HG03159 (cell line): ENCODE data around the gene ZP3.
A peak's percentile ranks its signal among the peaks of the same experiment; 100 is the strongest.
"Not testable (repeated sequence)": the region's sequence is repeated elsewhere in the genome, so short reads cannot be mapped to it uniquely, and the experiment has no call there.

Source experiments
- ATAC-seq: cut with Tn5 transposase; IDR thresholded peaks from one replicate; pipeline ENCODE4 v1.9.1; 2021; ENCODE audit warnings: mild to moderate bottlenecking, moderate library complexity; ENCODE audit not compliant: unreplicated experiment

ZP3 gene

DNA sequence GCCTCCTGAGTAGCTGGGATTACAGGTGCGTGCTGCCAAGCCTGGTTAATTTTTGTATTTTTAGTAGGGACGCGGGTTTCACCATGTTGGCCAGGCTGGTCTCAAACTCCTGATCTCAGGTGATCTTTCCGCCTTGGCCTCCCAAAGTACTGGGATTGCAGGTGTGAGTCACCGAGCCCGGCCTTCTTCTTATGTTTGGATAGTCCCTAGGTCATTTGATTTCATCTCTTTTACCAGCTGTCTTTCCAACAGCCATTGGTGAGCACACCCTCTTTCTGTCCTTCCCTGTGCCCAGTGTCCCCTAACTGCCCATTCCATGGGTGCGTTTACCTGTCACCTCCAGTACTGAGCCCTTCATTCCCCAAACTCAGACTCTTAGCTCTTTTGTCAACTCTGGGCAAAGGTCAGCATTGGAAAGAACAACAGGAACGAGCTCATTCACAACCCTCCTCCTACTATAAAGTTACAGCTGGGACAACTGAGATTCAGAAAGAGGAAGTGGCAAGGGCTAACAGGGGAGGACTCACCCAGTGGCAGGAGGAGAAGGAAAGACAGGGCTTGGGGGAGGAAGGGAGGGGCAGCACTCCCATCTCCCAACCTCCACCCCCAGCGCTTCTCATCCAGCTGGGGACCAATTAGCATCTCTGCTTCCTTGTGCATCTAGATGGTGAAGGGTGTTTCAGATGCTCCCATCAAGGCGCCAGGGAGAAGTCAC lies 20.8 kb upstream of the ZP3 start:
- no peak for ATAC-seq

- ATAC-seq, result no peak
These were observed 19.0 kb upstream of the ZP3 start for GRCh38 chr7:76405738-76406137.

- ATAC-seq, result no peak
These were observed 17.0 kb upstream of the ZP3 start for GRCh38 chr7:76407718-76408117.

DNA sequence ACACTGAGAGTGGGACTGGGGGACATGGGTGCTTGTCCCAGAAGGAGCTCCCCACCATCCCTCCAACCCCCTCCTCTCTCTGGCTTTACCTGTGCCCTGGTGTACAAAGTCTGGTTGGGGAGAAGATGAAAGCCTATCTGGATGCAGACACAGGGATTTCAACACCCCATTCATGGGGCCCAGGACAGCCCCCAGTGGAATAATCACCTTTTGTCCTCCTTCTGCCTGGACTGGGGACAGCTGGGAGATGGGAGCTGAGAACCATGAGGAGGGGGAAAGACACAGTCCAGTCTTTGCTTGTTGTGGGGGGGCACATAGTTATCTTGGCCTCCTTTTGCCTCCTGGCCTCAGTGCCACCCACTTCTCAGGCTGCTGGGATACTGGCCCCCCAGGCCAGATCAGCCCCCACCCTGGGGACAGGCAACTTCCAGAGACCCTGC lies 16.6 kb upstream of the ZP3 start:
- no peak for ATAC-seq

DNA sequence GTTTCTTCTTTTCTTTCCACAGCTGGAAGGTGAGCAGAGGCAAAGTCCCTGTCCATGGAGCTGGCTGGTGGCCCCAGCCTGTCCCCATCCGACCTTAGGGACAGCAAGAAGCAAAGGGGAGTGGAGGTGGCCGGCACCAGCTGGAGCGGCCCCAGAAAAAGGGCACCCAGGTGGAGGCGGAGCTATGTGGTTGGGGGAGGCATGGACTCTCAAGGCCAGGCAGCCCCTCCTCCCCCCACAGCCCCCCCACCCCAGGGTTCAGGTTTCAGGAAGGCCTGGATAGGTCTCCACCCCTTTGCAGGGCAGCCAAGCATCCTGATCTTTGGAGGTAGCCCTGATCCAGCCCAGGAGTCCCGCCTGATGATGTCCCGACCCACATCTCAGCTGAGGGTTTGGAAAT lies 15.2 kb upstream of the ZP3 start, which contains the start of gene SSC4D:
TSS of gene SSC4D (minus strand) at position 161 of the 400 bp plus-strand sequence. CDS start 5,258 bp downstream, outside the sequence.
- no peak for ATAC-seq

GRCh38 chr7:76411626-76412025 lies 13.1 kb upstream of the ZP3 start:
- ATAC-seq, result no peak

- no peak for ATAC-seq
These were observed 12.5 kb upstream of the ZP3 start for GRCh38 chr7:76412249-76412648.

GRCh38 chr7:76417654-76418310 lies 7.0 kb upstream of the ZP3 start:
- not testable (repeated sequence) for ATAC-seq

- not testable (repeated sequence) for ATAC-seq
These were observed 3.7 kb upstream of the ZP3 start for GRCh38 chr7:76421097-76421496.

- ATAC-seq, result no peak
These were observed 911 bp upstream of the ZP3 start for GRCh38 chr7:76423666-76424412.

GRCh38 chr7:76425156-76425555 lies 406 bp downstream of the ZP3 start:
- no peak for ATAC-seq

GRCh38 chr7:76425558-76425957 lies 808 bp downstream of the ZP3 start:
- ATAC-seq, result not testable (repeated sequence)

DNA sequence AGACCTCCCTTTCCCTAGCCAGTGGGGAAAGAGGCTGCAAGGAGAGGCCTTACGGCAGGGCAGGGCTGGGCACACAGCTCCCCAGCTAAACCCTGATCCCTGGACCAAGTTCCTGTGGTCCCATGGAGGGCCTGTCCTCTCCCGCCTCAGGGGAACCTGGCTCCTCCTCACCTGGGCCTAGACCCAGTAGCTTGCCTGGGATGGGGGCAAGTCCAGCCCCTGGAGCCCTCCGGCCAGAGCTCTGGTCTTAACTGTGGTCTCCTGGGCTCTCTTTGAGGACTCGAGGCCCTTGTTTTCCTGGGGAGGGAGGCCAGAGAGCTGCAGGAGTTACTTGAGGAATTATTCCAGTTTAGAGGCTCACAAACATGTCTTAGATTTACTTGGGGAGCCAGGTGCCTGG lies 1.5 kb downstream of the ZP3 start:
- no peak for ATAC-seq

DNA sequence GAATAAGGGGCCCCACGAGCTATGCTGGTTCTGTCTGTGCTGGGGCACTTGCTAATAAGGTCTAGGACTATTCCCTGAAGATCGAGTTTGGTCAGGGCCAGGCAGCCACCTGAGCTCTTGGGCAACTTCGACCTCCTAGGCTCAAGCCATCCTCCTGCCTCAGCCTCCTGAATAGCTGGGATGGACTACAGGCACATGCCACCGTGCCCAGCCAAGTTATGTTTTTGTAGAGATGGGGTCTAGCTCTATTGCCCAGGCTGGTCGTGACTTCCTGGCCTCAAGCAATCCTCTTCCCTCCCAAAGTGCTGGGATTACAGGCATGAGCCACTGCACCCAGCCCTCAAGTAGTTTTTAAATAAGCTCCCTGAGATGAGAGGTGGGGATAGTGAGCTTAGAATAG lies 2.9 kb downstream of the ZP3 start:
- ATAC-seq, result no peak

GRCh38 chr7:76428149-76428823 lies 3.5 kb downstream of the ZP3 start:
- no peak for ATAC-seq

GRCh38 chr7:76428868-76429805 lies 4.4 kb downstream of the ZP3 start:
- no peak for ATAC-seq

- ATAC-seq, result no peak
These were observed 5.5 kb downstream of the ZP3 start for GRCh38 chr7:76430211-76430610.

- no peak for ATAC-seq
These were observed 6.1 kb downstream of the ZP3 start for GRCh38 chr7:76430836-76431235.

GRCh38 chr7:76437873-76438272 lies 13.1 kb downstream of the ZP3 start:
- peak; percentile 59 for ATAC-seq
